HepG2 (cell line): ENCODE results near the gene CD274. TPM values are rescaled to one million over a fixed set of nuclear protein-coding genes. Genes with fewer than 3 reads are reported as not detected.
"Not testable (repeated sequence)": the region's sequence is repeated elsewhere in the genome, so short reads cannot be mapped to it uniquely, and the experiment has no call there.

ENCODE experiments used
- ATAC-seq: fragments of 200-7000 bp; cut with Tn5 transposase; 3 replicates; pipeline ENCODE4 v1.9.1; 2020; ENCODE audit warnings: mild to moderate bottlenecking, moderate library complexity
- BruUV-seq: library from RNA; stranded (reverse); fragments of 400-500 nt; replicated peaks from 2 replicates; lab custom pipeline; 2021; lab: Mats Ljungman, UMichigan
- CTCF ChIA-PET: fragments of 300-600 bp; formaldehyde crosslinking; extraction: SDS; loops from one replicate; lab custom pipeline; 2021; ENCODE audit warnings: low total read pairs, inconsistent platforms, low intra/inter-chr PET ratio; lab: Yijun Ruan, JAX
- POLR2A ChIA-PET: fragments of 350-600 bp; sonication (Branson Sonifier 250); formaldehyde crosslinking; loops from one replicate; lab custom pipeline; 2020; ENCODE audit warnings: antibody characterized with exemption, inconsistent platforms; lab: Yijun Ruan, JAX
- DNase-seq: peaks from one replicate; pipeline ENCODE4 v3.0.0-alpha.2; 2015; ENCODE audit warnings: low spot score
- FAIRE-seq: peaks from 3 replicates; lab custom pipeline; 2011; peaks lifted over from hg19 to GRCh38; lab: Jason Lieb, UNC
- H2AFZ ChIP-seq: one replicate; pipeline ENCODE4 v1.6.1; 2011; ENCODE audit warnings: low read length, inconsistent platforms
- H3K27ac ChIP-seq: fragments of 300-600 bp; 3 replicates; pipeline ENCODE4 v1.8.0; 2011; ENCODE audit warnings: mixed run types, mild to moderate bottlenecking, mixed read lengths, low read length, inconsistent platforms; ENCODE audit not compliant: insufficient read depth; ENCODE audit errors: extremely low read length
- H3K27me3 ChIP-seq, 2 experiments: fragments of 200-600 bp in 1 of 2; 2 replicates in 1 of 2; 3 replicates in 1 of 2; pipeline versions ENCODE4 v1.6.0 to v1.8.0; 2011; ENCODE audit warnings: low read length in 2 of 2, mild to moderate bottlenecking in 2 of 2, moderate library complexity in 2 of 2, inconsistent platforms in 1 of 2; ENCODE audit not compliant: insufficient read depth in 2 of 2, control insufficient read depth in 1 of 2
- H3K36me3 ChIP-seq, 2 experiments: fragments of 200-600 bp in 1 of 2; replicated peaks in 1 of 2; 2 replicates in 1 of 2; 3 replicates in 1 of 2; pipeline versions ENCODE4 v1.5.1 to v1.8.0; 2011; ENCODE audit warnings: low read length in 2 of 2, inconsistent platforms in 1 of 2; ENCODE audit not compliant: insufficient read depth in 2 of 2, control insufficient read depth in 1 of 2
- H3K4me1 ChIP-seq: 2 replicates; pipeline ENCODE4 v1.5.1; 2012; ENCODE audit warnings: low read length, inconsistent platforms; ENCODE audit not compliant: insufficient read depth
- H3K4me2 ChIP-seq: 2 replicates; pipeline ENCODE4 v1.6.0; 2011; ENCODE audit warnings: low read depth, low read length, inconsistent platforms
- H3K4me3 ChIP-seq, 3 experiments: fragments of 200-600 bp in 1 of 3; sonication (generic), shearing (Covaris generic) in 1 of 3; replicated peaks in 1 of 3; 2 replicates each; pipeline ENCODE4 v1.5.1; 2011 to 2016; ENCODE audit warnings: low read length in 3 of 3, inconsistent platforms in 2 of 3, low read depth in 2 of 3, mild to moderate bottlenecking in 2 of 3, control low read depth in 1 of 3, mixed read lengths in 1 of 3; ENCODE audit not compliant: insufficient read depth in 1 of 3
- H3K79me2 ChIP-seq: one replicate; pipeline ENCODE4 v1.6.1; 2011; ENCODE audit warnings: low read length, inconsistent platforms; ENCODE audit not compliant: insufficient read depth
- H3K9ac ChIP-seq: 2 replicates; pipeline ENCODE4 v1.6.0; 2011; ENCODE audit warnings: mild to moderate bottlenecking, low read depth, low read length, inconsistent platforms; ENCODE audit not compliant: insufficient read depth
- H3K9me3 ChIP-seq: 2 replicates; pipeline ENCODE4 v1.5.1; 2012; ENCODE audit warnings: mild to moderate bottlenecking, low read length
- H4K20me1 ChIP-seq: 2 replicates; pipeline ENCODE4 v1.6.0; 2011; ENCODE audit warnings: inconsistent platforms, mild to moderate bottlenecking, low read length, moderate library complexity; ENCODE audit not compliant: insufficient read depth
- WGBS: methylation state at CpG from one replicate; pipeline ENCODE4 v1.1.6; 2017; ENCODE audit warnings: low lambda C conversion rate; 5-methylcytosine and 5-hydroxymethylcytosine counted together
- in situ Hi-C: cut with HindIII; loops from 2 replicates; pipeline ENCODE4 v1.10.0; 2017; ENCODE audit warnings: low pct_unique_long_range_greater_than_20kb; ENCODE audit not compliant: extremely low pct_ligation_motif_present
- intact Hi-C: fragments of 100-400 bp; cut with micrococcal nuclease; formaldehyde crosslinking; loops from one replicate; pipeline ENCODE4 v1.10.0; 2022; ENCODE audit not compliant: unreplicated experiment
- polyA plus RNA-seq, 8 experiments: library from polyadenylated mRNA; depleted of rRNA in 3 of 8; stranded (reverse) in 7 of 8; unstranded in 1 of 8; fragments of >200 nt; fragmentation: Illumina TruSeq in 4 of 8; extraction: Trizol in 4 of 8; gene quantifications; 2 replicates each; pipeline versions ENCODE4 v1.2.1 to v1.2.3, GENCODE V29; 2011 to 2016; ENCODE audit warnings: low read depth in 4 of 8, missing spikeins in 1 of 8, mixed read lengths in 1 of 8; ENCODE audit not compliant: insufficient read depth in 1 of 8
- total RNA-seq, 5 experiments: library from RNA; depleted of rRNA; stranded (reverse); fragments of >200 nt; fragmentation: Illumina TruSeq; extraction: Trizol; gene quantifications; 2 replicates each; pipeline ENCODE4 v1.2.3, GENCODE V29; 2016; ENCODE audit warnings: low read depth in 1 of 5

The CD274 gene
- total and polyA plus RNA-seq, 2 of the 13 experiments (the other 11 are each of a cell fraction or from before 2014, with no cell fraction given): 0.17 to 0.49 TPM

- H3K27me3 ChIP-seq, intact Hi-C loops, H3K9ac ChIP-seq, H3K4me2 ChIP-seq, BruUV-seq, H3K9me3 ChIP-seq, POLR2A ChIA-PET, H2AFZ ChIP-seq, FAIRE-seq, H3K79me2 ChIP-seq, H4K20me1 ChIP-seq, H3K27ac ChIP-seq, ATAC-seq, CTCF ChIA-PET, H3K4me3 ChIP-seq, H3K36me3 ChIP-seq, DNase-seq: not testable (repeated sequence)
- 96% methylated on average over 8 of the region's 24 CpGs for WGBS
- in situ Hi-C loops: loop anchor here (25.0 kb wide), 2 partner anchors 446 to 671 kb away; partner anchors contain the start of gene JAK2
- H3K4me1 ChIP-seq: peaks cover 35% of the 10 kb centered on the region
Measured at GRCh38 chr9:5432890-5433289, 17.5 kb upstream of the CD274 start.

- FAIRE-seq, DNase-seq, H2AFZ ChIP-seq, H3K9ac ChIP-seq, H3K27me3 ChIP-seq, H3K27ac ChIP-seq, intact Hi-C loops, H3K4me3 ChIP-seq, H4K20me1 ChIP-seq, H3K4me2 ChIP-seq, POLR2A ChIA-PET, ATAC-seq, H3K79me2 ChIP-seq, CTCF ChIA-PET, BruUV-seq, H3K9me3 ChIP-seq, H3K36me3 ChIP-seq: not testable (repeated sequence)
- in situ Hi-C loops: loop anchor here (25.0 kb wide), 2 partner anchors 446 to 671 kb away; partner anchors contain the start of gene JAK2
- WGBS: 100% methylated on average over 4 of the region's 26 CpGs
- peaks cover 33% of the 10 kb centered on the region for H3K4me1 ChIP-seq
Measured at GRCh38 chr9:5433328-5433727, 17.0 kb upstream of the CD274 start.

GRCh38 chr9:5433841-5434810 lies 16.2 kb upstream of the CD274 start:
- peaks cover 35% of the 10 kb centered on the region for H3K4me1 ChIP-seq
- DNase-seq, H3K79me2 ChIP-seq, H3K4me3 ChIP-seq, CTCF ChIA-PET, H3K27me3 ChIP-seq, intact Hi-C loops, H3K4me2 ChIP-seq, H3K36me3 ChIP-seq, H3K27ac ChIP-seq, BruUV-seq, H3K9ac ChIP-seq, H2AFZ ChIP-seq, POLR2A ChIA-PET, H3K9me3 ChIP-seq, H4K20me1 ChIP-seq, ATAC-seq, FAIRE-seq: not testable (repeated sequence)
- 96% methylated on average over 19 of the region's 65 CpGs for WGBS
- in situ Hi-C loops: loop anchor here (25.0 kb wide), 2 partner anchors 447 to 672 kb away; partner anchors contain the start of gene JAK2
